Measurements from ENCODE around the gene WWOX.

GRCh38 chr16:78465730-78466129, 366.3 kb downstream of the WWOX start:
- TF ChIP-seq SUZ12 (IDR thresholded peaks at IDR 0.05; ENCODE audit: extremely low read depth, insufficient read depth, insufficient read length) (no peak), YY1 (IDR thresholded peaks at IDR 0.05; ENCODE audit: insufficient read depth, insufficient read length) (no peak)

All from NT2/D1 (cell line).